SK-N-SH (cell line): Measurements from ENCODE around the gene LPIN2. TPM values are rescaled to one million over a fixed set of nuclear protein-coding genes. Genes with fewer than 3 reads are reported as not detected.
A peak's percentile ranks its signal among the peaks of the same experiment; 100 is the strongest.

Experiments used
- CTCF ChIA-PET: fragments of 300-600, 350-600 bp; formaldehyde crosslinking; extraction: SDS; loops from one replicate; lab custom pipeline; 2021; lab: Yijun Ruan, JAX
- POLR2A ChIA-PET: fragments of 350-600 bp; sonication (Branson Sonifier 250); formaldehyde crosslinking; extraction: SDS; loops from one replicate; lab custom pipeline; 2020; ENCODE audit warnings: antibody characterized with exemption, inconsistent platforms; lab: Yijun Ruan, JAX
- DNase-seq: peaks from one replicate; pipeline ENCODE4 v3.0.0; 2012
- H2AFZ ChIP-seq: fragments of 200-600 bp; sonication (generic); 2 replicates; pipeline ENCODE4 v1.8.1; 2016; ENCODE audit warnings: antibody characterized with exemption, mild to moderate bottlenecking, low read depth
- H3F3A ChIP-seq: fragments of 200-600 bp; sonication (generic); replicated peaks from 2 replicates; pipeline ENCODE3; 2016; ENCODE audit warnings: antibody characterized with exemption, mild to moderate bottlenecking; ENCODE audit not compliant: insufficient read depth
- H3K27ac ChIP-seq, 2 experiments: fragments of 200-500 bp in 1 of 2; fragments of 200-600 bp in 1 of 2; sonication (Bioruptor generic) in 1 of 2; sonication (generic), shearing (Covaris generic) in 1 of 2; 2 replicates each; pipeline versions ENCODE4 v1.5.1 to v1.6.1; 2014 to 2016; ENCODE audit warnings: low read depth in 2 of 2, inconsistent platforms in 1 of 2, low read length in 1 of 2, mild to moderate bottlenecking in 1 of 2, mixed read lengths in 1 of 2
- H3K27me3 ChIP-seq: fragments of 200-600 bp; sonication (generic), shearing (Covaris generic); 2 replicates; pipeline ENCODE4 v1.6.1; 2016; ENCODE audit warnings: mixed run types; ENCODE audit not compliant: insufficient read depth
- H3K36me3 ChIP-seq, 2 experiments: fragments of 200-500 bp in 1 of 2; fragments of 200-600 bp in 1 of 2; sonication (Bioruptor generic) in 1 of 2; sonication (generic) in 1 of 2; replicated peaks in 1 of 2; 2 replicates each; pipeline versions ENCODE3 to v1.5.1; 2014 to 2016; ENCODE audit warnings: low read length in 1 of 2, mild to moderate bottlenecking in 1 of 2; ENCODE audit not compliant: insufficient read depth in 2 of 2, control insufficient read depth in 1 of 2
- H3K4me1 ChIP-seq, 2 experiments: fragments of 200-500 bp in 1 of 2; fragments of 200-600 bp in 1 of 2; sonication (Bioruptor generic) in 1 of 2; sonication (generic), shearing (Covaris generic) in 1 of 2; 2 replicates each; pipeline versions ENCODE4 v1.5.1 to v1.6.1; 2014 to 2016; ENCODE audit warnings: low read depth in 1 of 2, low read length in 1 of 2, mixed run types in 1 of 2; ENCODE audit not compliant: insufficient read depth in 2 of 2, control insufficient read depth in 1 of 2
- H3K4me2 ChIP-seq: fragments of 200-600 bp; sonication (generic), shearing (Covaris generic); 2 replicates; pipeline ENCODE4 v1.6.1; 2017; ENCODE audit warnings: mixed run types
- H3K4me3 ChIP-seq, 2 experiments: fragments of 200-500 bp in 1 of 2; fragments of 200-600 bp in 1 of 2; sonication (Bioruptor generic) in 1 of 2; sonication (generic), shearing (Covaris generic) in 1 of 2; 2 replicates each; pipeline versions ENCODE4 v1.5.1 to v1.8.1; 2014 to 2016; ENCODE audit warnings: low read depth in 2 of 2, inconsistent platforms in 1 of 2, low read length in 1 of 2, mild to moderate bottlenecking in 1 of 2, mixed read lengths in 1 of 2, moderate library complexity in 1 of 2
- H3K79me2 ChIP-seq: fragments of 200-600 bp; sonication (generic); 2 replicates; pipeline ENCODE4 v1.8.1; 2017; ENCODE audit warnings: mild to moderate bottlenecking; ENCODE audit not compliant: insufficient read depth
- H3K9ac ChIP-seq: fragments of 200-600 bp; sonication (generic); 2 replicates; pipeline ENCODE4 v1.6.1; 2017; ENCODE audit warnings: mixed run types
- H3K9me2 ChIP-seq: fragments of 200-600 bp; sonication (generic); 2 replicates; pipeline ENCODE4 v1.6.1; 2017; ENCODE audit warnings: mixed run types
- H3K9me3 ChIP-seq: fragments of 200-600 bp; sonication (generic); 2 replicates; pipeline ENCODE4 v1.6.1; 2017; ENCODE audit warnings: mixed run types, mild to moderate bottlenecking, moderate library complexity
- H4K20me1 ChIP-seq: fragments of 200-600 bp; sonication (generic); 2 replicates; pipeline ENCODE4 v1.6.1; 2017; ENCODE audit warnings: mild to moderate bottlenecking, mixed run types; ENCODE audit not compliant: insufficient read depth
- CHD2 ChIP-seq: fragments of 150-350 bp; IDR thresholded peaks from 2 replicates; pipeline ENCODE4 v1.6.1; 2018; ENCODE audit warnings: low read length; ENCODE audit not compliant: partially characterized antibody
- ELF1 ChIP-seq: IDR thresholded peaks from 2 replicates; pipeline ENCODE4 v1.4.0; 2012
- EP300 ChIP-seq, 2 experiments: IDR thresholded peaks; 2 replicates each; pipeline versions ENCODE4 v1.4.0 to v1.6.1; 2012; ENCODE audit warnings: borderline replicate concordance in 1 of 2, low read depth in 1 of 2, low read length in 1 of 2
- FOSL2 ChIP-seq: IDR thresholded peaks from 2 replicates; pipeline ENCODE4 v1.4.0; 2012; ENCODE audit warnings: low read depth, mild to moderate bottlenecking, moderate library complexity, borderline replicate concordance
- GABPA ChIP-seq: IDR thresholded peaks from 2 replicates; pipeline ENCODE4 v1.4.0; 2012; ENCODE audit warnings: low read depth, mild to moderate bottlenecking
- GATA2 ChIP-seq: sonication (generic); formaldehyde crosslinking; IDR thresholded peaks from 2 replicates; pipeline ENCODE4 v1.5.0; 2020; ENCODE audit warnings: mild to moderate bottlenecking, missing genetic modification reagents
- PBX3 ChIP-seq: IDR thresholded peaks from 2 replicates; pipeline ENCODE4; 2012
- RXRA ChIP-seq: IDR thresholded peaks from 2 replicates; pipeline ENCODE4 v1.4.0; 2012; ENCODE audit warnings: low read depth, mild to moderate bottlenecking, borderline replicate concordance
- SIN3A ChIP-seq: IDR thresholded peaks from 2 replicates; pipeline ENCODE4 v1.6.1; 2012; ENCODE audit warnings: low read depth, mild to moderate bottlenecking, low read length, moderate library complexity, borderline replicate concordance
- TAF1 ChIP-seq: IDR thresholded peaks from 2 replicates; pipeline ENCODE4 v1.6.1; 2012; ENCODE audit warnings: low read depth, mild to moderate bottlenecking, low read length, moderate library complexity, borderline replicate concordance
- TCF12 ChIP-seq: IDR thresholded peaks from 2 replicates; pipeline ENCODE4 v1.4.0; 2012
- TEAD4 ChIP-seq: IDR thresholded peaks from 2 replicates; pipeline ENCODE4 v1.4.0; 2012; ENCODE audit warnings: mild to moderate bottlenecking, borderline replicate concordance; ENCODE audit not compliant: insufficient read depth
- WGBS: methylation state at CpG from one replicate; pipeline ENCODE4 v1.1.6; 2017; ENCODE audit warnings: low lambda C conversion rate; 5-methylcytosine and 5-hydroxymethylcytosine counted together
- polyA plus RNA-seq, 3 experiments: library from polyadenylated mRNA; depleted of rRNA; stranded (reverse); fragments of >200 nt; gene quantifications; 2 replicates each; pipeline ENCODE4 v1.2.3, GENCODE V29; 2012
- TF ChIP-seq, protein P1 (sequence below): fragments of 200-600 bp; sonication (generic); IDR thresholded peaks from 2 replicates; pipeline ENCODE4 v1.6.1; 2017; ENCODE audit warnings: antibody characterized with exemption, mild to moderate bottlenecking, moderate library complexity
- TF ChIP-seq, protein P2 (sequence below): fragments of 150-350 bp; IDR thresholded peaks from 2 replicates; pipeline ENCODE4 v1.6.1; 2017; ENCODE audit warnings: antibody characterized with exemption, low read length, low read depth, borderline replicate concordance
- TF ChIP-seq, protein P3 (sequence below): IDR thresholded peaks from 2 replicates; pipeline ENCODE4 v1.4.0; 2012; ENCODE audit warnings: low read depth
- TF ChIP-seq, protein P4 (sequence below): IDR thresholded peaks from 2 replicates; pipeline ENCODE4 v1.4.0; 2012; ENCODE audit warnings: low read depth, borderline replicate concordance

The LPIN2 gene
- polyA plus RNA-seq, 1 of the 3 experiments (the other 2 are of a cell fraction): 19.3 TPM

- TF ChIP-seq PBX3: no peak
- no peak for TF ChIP-seq TEAD4
- no peak for TF ChIP-seq GATA2 (CRISPR knock-in tag)
- peak; percentile 68 for TF ChIP-seq TAF1
- TF ChIP-seq, protein P1, sequence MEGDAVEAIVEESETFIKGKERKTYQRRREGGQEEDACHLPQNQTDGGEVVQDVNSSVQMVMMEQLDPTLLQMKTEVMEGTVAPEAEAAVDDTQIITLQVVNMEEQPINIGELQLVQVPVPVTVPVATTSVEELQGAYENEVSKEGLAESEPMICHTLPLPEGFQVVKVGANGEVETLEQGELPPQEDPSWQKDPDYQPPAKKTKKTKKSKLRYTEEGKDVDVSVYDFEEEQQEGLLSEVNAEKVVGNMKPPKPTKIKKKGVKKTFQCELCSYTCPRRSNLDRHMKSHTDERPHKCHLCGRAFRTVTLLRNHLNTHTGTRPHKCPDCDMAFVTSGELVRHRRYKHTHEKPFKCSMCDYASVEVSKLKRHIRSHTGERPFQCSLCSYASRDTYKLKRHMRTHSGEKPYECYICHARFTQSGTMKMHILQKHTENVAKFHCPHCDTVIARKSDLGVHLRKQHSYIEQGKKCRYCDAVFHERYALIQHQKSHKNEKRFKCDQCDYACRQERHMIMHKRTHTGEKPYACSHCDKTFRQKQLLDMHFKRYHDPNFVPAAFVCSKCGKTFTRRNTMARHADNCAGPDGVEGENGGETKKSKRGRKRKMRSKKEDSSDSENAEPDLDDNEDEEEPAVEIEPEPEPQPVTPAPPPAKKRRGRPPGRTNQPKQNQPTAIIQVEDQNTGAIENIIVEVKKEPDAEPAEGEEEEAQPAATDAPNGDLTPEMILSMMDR: no peak
- no peak for TF ChIP-seq RXRA
- TF ChIP-seq ELF1: no peak
- no peak for TF ChIP-seq SIN3A
- peak; percentile 15 for TF ChIP-seq CHD2
- TF ChIP-seq, all 33 proteins: peak for 9
Observed at GRCh38 chr18:3013024-3013804, at the start of gene LPIN2 (continued).

GRCh38 chr18:3061581-3062312 lies 48.8 kb upstream of the LPIN2 start:
- H3K4me3 ChIP-seq: no peak overlapping the region
- no peaks in the 10 kb centered on the region; a peak in 1 of 4 replicates for H3K4me1 ChIP-seq
- no peak for DNase-seq
- no peaks in the 10 kb centered on the region for H3K9me2 ChIP-seq
- no peaks in the 10 kb centered on the region for H3F3A ChIP-seq
- no peaks in the 10 kb centered on the region for H3K36me3 ChIP-seq
- WGBS: 90% methylated on average over 11 of the region's 11 CpGs
- POLR2A ChIA-PET: no interaction called here
- H3K9me3 ChIP-seq: no peaks in the 10 kb centered on the region
- no peak overlapping the region for H3K27ac ChIP-seq
- TF ChIP-seq, protein P2, sequence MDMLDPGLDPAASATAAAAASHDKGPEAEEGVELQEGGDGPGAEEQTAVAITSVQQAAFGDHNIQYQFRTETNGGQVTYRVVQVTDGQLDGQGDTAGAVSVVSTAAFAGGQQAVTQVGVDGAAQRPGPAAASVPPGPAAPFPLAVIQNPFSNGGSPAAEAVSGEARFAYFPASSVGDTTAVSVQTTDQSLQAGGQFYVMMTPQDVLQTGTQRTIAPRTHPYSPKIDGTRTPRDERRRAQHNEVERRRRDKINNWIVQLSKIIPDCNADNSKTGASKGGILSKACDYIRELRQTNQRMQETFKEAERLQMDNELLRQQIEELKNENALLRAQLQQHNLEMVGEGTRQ: no peak
- TF ChIP-seq TCF12: no peak
- TF ChIP-seq, protein P3, sequence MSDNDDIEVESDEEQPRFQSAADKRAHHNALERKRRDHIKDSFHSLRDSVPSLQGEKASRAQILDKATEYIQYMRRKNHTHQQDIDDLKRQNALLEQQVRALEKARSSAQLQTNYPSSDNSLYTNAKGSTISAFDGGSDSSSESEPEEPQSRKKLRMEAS: no peak
- no peak for TF ChIP-seq PBX3
- TF ChIP-seq FOSL2: no peak
- TF ChIP-seq, protein P4, sequence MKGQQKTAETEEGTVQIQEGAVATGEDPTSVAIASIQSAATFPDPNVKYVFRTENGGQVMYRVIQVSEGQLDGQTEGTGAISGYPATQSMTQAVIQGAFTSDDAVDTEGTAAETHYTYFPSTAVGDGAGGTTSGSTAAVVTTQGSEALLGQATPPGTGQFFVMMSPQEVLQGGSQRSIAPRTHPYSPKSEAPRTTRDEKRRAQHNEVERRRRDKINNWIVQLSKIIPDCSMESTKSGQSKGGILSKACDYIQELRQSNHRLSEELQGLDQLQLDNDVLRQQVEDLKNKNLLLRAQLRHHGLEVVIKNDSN: no peak
- TF ChIP-seq, protein P1: no peak
- TF ChIP-seq EP300 (IDR thresholded peaks at IDR 0.05; ENCODE audit: borderline replicate concordance in 1 of 2, low read depth in 1 of 2, low read length in 1 of 2): no peak
- no peak for TF ChIP-seq GABPA
- TF ChIP-seq CHD2: no peak
- CTCF ChIA-PET: interaction anchor here (0.7 to 4.6 kb wide), 25 partner anchors 7 to 184 kb away, joined by 3 to 70 read pairs (median 7); no protein-coding TSS in a partner anchor
- H3K79me2 ChIP-seq: no peaks in the 10 kb centered on the region
- no peaks in the 10 kb centered on the region for H4K20me1 ChIP-seq
- no peak overlapping the region for H3K4me2 ChIP-seq
- no peak overlapping the region for H3K9ac ChIP-seq
- H3K27me3 ChIP-seq: no peaks in the 10 kb centered on the region
- no peak overlapping the region for H2AFZ ChIP-seq
